Lung (tissue), 12 donors: ENCODE results near the gene PTPRG. TPM values are rescaled to one million over a fixed set of nuclear protein-coding genes. Genes with fewer than 3 reads are reported as not detected.

ENCODE experiments used
- ATAC-seq: fragments of 200-7000 bp; cut with Tn5 transposase; one replicate; pipeline ENCODE4 v1.9.1; 2020; ENCODE audit warnings: moderate number of reproducible peaks; ENCODE audit not compliant: insufficient read depth, low FRiP score
- DNase-seq, 3 donors: peaks; one replicate each; pipeline ENCODE4 v3.0.0-alpha.2; 2013 to 2017
- H3K27ac ChIP-seq, 2 donors: one replicate each; pipeline ENCODE4 v1.5.1; 2013; ENCODE audit warnings: mild to moderate bottlenecking in 2 of 2, moderate library complexity in 2 of 2, control low read depth in 1 of 2, inconsistent platforms in 1 of 2, low read depth in 1 of 2, low read length in 1 of 2
- H3K27me3 ChIP-seq, 3 donors: one replicate each; pipeline ENCODE4 v1.5.1; 2013; ENCODE audit warnings: low read length in 2 of 3; ENCODE audit not compliant: control insufficient read depth in 3 of 3, insufficient read depth in 3 of 3
- H3K36me3 ChIP-seq, 4 donors: one replicate each; pipeline ENCODE4 v1.5.1; 2013; ENCODE audit warnings: low read length in 4 of 4, mild to moderate bottlenecking in 1 of 4, moderate library complexity in 1 of 4; ENCODE audit not compliant: control insufficient read depth in 4 of 4, insufficient read depth in 4 of 4
- H3K4me1 ChIP-seq, 5 donors: one replicate each; pipeline ENCODE4 v1.5.1; 2013; ENCODE audit warnings: low read length in 5 of 5, mild to moderate bottlenecking in 2 of 5, moderate library complexity in 1 of 5; ENCODE audit not compliant: control insufficient read depth in 5 of 5, insufficient read depth in 5 of 5
- H3K4me3 ChIP-seq: one replicate; pipeline ENCODE4 v1.5.1; 2013; ENCODE audit warnings: mild to moderate bottlenecking, control low read depth, moderate library complexity
- H3K9ac ChIP-seq, 2 donors: one replicate each; pipeline ENCODE4 v1.5.1; 2013; ENCODE audit warnings: low read length in 2 of 2, control low read depth in 1 of 2; ENCODE audit not compliant: insufficient read depth in 1 of 2
- H3K9me3 ChIP-seq, 4 donors: one replicate each; pipeline ENCODE4 v1.5.1; 2013; ENCODE audit warnings: low read length in 3 of 4, mild to moderate bottlenecking in 1 of 4, moderate library complexity in 1 of 4; ENCODE audit not compliant: control insufficient read depth in 4 of 4, insufficient read depth in 3 of 4
- CTCF ChIP-seq: IDR thresholded peaks from 2 replicates; pipeline ENCODE4 v1.5.1; 2012; ENCODE audit warnings: mild to moderate bottlenecking; ENCODE audit errors: control extremely low read depth, extremely low read depth
- WGBS, 2 donors: extraction: QIAGEN DNeasy Blood & Tissue Kit; methylation state at CpG; one replicate each; pipeline ENCODE4 v1.1.7; 2013; 5-methylcytosine and 5-hydroxymethylcytosine counted together
- polyA plus RNA-seq, 2 donors: library from polyadenylated mRNA; stranded (reverse); fragments of 200-250 nt; gene quantifications; one replicate each; pipeline ENCODE4 v1.2.1, GENCODE V29; 2013
- total RNA-seq, 2 donors: library from RNA; depleted of rRNA in 1 of 2; stranded (reverse); fragments of >200 nt in 1 of 2; gene quantifications; one replicate each; pipeline ENCODE4 v1.2.1, GENCODE V29; 2014 to 2021
- donor health status: control.
- donor health status: control.
- donor health status: Bipolar disorder and iron deficiency.
- donor health status: healthy.
- donor health status: DM: yes; HTN: yes; CAD: no.

Gene PTPRG
- total and polyA plus RNA-seq, 4 donors: 8.5 to 131 (median 75.9) TPM

GRCh38 chr3:62145086-62145757, 583.9 kb downstream of the PTPRG start:
- no peak for TF ChIP-seq CTCF
- H3K27ac ChIP-seq: peak overlapping the region in 1 of 2 donors; percentile 57
- no peak overlapping the region for H3K9ac ChIP-seq
- H3K27me3 ChIP-seq: no peaks in the 10 kb centered on the region
- H3K36me3 ChIP-seq: no peaks in the 10 kb centered on the region
- ATAC-seq (no peak), DNase-seq (no peak)
- no peak overlapping the region for H3K4me3 ChIP-seq
- no peaks in the 10 kb centered on the region for H3K9me3 ChIP-seq
- H3K4me1 ChIP-seq: peaks cover 0 to 9% (median 5%) of the 10 kb centered on the region in 5 donors
- WGBS, 2 donors: 79 to 80% methylated on average over 9 of the region's 9 CpGs

- Histone ChIP-seq H3K4me1 (peaks cover 0 to 16% (median 3%) of the 10 kb centered on the region in 5 donors), H3K4me3 (no peak overlapping the region), H3K27me3 (no peaks in the 10 kb centered on the region), H3K27ac (peak overlapping the region in 1 of 2 donors; percentile 65), H3K9ac (no peak overlapping the region), H3K9me3 (no peaks in the 10 kb centered on the region), H3K36me3 (no peaks in the 10 kb centered on the region)
- WGBS, 2 donors: 94 to 97% methylated on average over 6 of the region's 6 CpGs
- DNase-seq (no peak), ATAC-seq (no peak)
- TF ChIP-seq CTCF: no peak
Observed at GRCh38 chr3:62149539-62149938, 588.2 kb downstream of the PTPRG start.

- WGBS, 2 donors: 71 to 82% methylated on average over 2 of the region's 2 CpGs
- H3K36me3 ChIP-seq: no peaks in the 10 kb centered on the region
- H3K27ac ChIP-seq: peak overlapping the region in 1 of 2 donors; percentile 65
- ATAC-seq: peak; percentile 66
- H3K9me3 ChIP-seq: no peaks in the 10 kb centered on the region
- H3K4me1 ChIP-seq: peaks cover 0 to 19% (median 6%) of the 10 kb centered on the region in 5 donors
- DNase-seq: no peak
- no peak overlapping the region for H3K9ac ChIP-seq
- H3K27me3 ChIP-seq: no peaks in the 10 kb centered on the region
- no peak for TF ChIP-seq CTCF
- H3K4me3 ChIP-seq: no peak overlapping the region
Observed at GRCh38 chr3:62149962-62150361, 588.6 kb downstream of the PTPRG start.
